ENCODE results near the gene KHDC4.

DNA sequence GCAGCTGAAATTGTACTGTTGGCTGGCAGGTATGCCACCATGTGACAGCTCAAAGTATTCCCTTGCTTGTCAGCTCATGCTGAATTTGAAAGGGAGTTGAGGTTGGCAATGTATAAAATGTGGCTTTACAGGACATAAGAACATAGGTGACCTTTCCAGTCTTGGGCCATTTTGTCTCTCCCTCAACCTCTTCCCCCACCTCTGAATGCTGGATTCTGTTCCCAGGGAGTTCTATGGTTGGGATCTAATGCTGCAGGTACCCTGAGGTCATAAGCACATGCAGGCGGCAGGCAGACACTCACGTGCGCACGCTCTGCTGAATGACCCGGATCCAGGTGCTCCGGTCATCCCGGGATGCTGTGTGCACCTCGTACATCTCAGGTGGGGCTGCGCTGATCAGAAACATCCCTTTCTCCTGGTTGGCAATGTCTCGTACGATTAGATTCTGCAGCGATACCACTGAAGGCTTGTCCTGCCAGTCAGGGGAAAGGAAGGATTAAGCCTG lies 23.2 kb upstream of the KHDC4 start:
- TF ChIP-seq, protein P1, sequence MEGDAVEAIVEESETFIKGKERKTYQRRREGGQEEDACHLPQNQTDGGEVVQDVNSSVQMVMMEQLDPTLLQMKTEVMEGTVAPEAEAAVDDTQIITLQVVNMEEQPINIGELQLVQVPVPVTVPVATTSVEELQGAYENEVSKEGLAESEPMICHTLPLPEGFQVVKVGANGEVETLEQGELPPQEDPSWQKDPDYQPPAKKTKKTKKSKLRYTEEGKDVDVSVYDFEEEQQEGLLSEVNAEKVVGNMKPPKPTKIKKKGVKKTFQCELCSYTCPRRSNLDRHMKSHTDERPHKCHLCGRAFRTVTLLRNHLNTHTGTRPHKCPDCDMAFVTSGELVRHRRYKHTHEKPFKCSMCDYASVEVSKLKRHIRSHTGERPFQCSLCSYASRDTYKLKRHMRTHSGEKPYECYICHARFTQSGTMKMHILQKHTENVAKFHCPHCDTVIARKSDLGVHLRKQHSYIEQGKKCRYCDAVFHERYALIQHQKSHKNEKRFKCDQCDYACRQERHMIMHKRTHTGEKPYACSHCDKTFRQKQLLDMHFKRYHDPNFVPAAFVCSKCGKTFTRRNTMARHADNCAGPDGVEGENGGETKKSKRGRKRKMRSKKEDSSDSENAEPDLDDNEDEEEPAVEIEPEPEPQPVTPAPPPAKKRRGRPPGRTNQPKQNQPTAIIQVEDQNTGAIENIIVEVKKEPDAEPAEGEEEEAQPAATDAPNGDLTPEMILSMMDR (conservative IDR thresholded peaks at IDR 0.05; ENCODE audit: low read depth in 2 of 2), result no peak
- TF ChIP-seq REST (IDR thresholded peaks at IDR 0.05; ENCODE audit: unreplicated experiment) (no peak), EZH2 (IDR thresholded peaks at IDR 0.05; ENCODE audit: low read depth, unreplicated experiment) (no peak), CREB1 (CRISPR knock-in tag; IDR thresholded peaks at IDR 0.05; ENCODE audit: low read depth) (no peak), POLR2AphosphoS5 (IDR thresholded peaks at IDR 0.05; ENCODE audit: low read depth) (no peak)

Data from GM23338 (cell line).